H9 (cell line): Measurements from ENCODE around the gene IFNA13. TPM values are rescaled to one million over a fixed set of nuclear protein-coding genes. Genes with fewer than 3 reads are reported as not detected.

ENCODE experiments used
- DNase-seq: peaks from one replicate; pipeline ENCODE4 v3.0.0-alpha.2; 2017
- H2AFZ ChIP-seq: one replicate; pipeline ENCODE4 v1.6.1; 2013; ENCODE audit warnings: mild to moderate bottlenecking, low read length, control low read depth, moderate library complexity
- H2AK5ac ChIP-seq: 2 replicates; pipeline ENCODE4 v1.6.1; 2013; ENCODE audit warnings: low read length, control low read depth, mixed read lengths; ENCODE audit not compliant: insufficient read length
- H2BK120ac ChIP-seq: one replicate; pipeline ENCODE4 v1.6.1; 2013; ENCODE audit warnings: low read depth, mild to moderate bottlenecking, low read length, control low read depth, inconsistent platforms; ENCODE audit not compliant: poor library complexity, severe bottlenecking
- H2BK12ac ChIP-seq: 2 replicates; pipeline ENCODE4 v1.6.1; 2013; ENCODE audit warnings: low read length, control low read depth, mixed read lengths, low read depth; ENCODE audit not compliant: insufficient read length
- H2BK15ac ChIP-seq: 2 replicates; pipeline ENCODE4 v1.6.1; 2013; ENCODE audit warnings: low read depth, low read length, control low read depth
- H2BK20ac ChIP-seq: one replicate; pipeline ENCODE4 v1.6.1; 2013; ENCODE audit warnings: low read depth, mild to moderate bottlenecking, low read length, control low read depth, inconsistent platforms; ENCODE audit not compliant: poor library complexity, severe bottlenecking
- H2BK5ac ChIP-seq: 2 replicates; pipeline ENCODE4 v1.6.1; 2013; ENCODE audit warnings: low read length, control low read depth, mixed read lengths; ENCODE audit not compliant: insufficient read length
- H3K14ac ChIP-seq: 2 replicates; pipeline ENCODE4 v1.6.1; 2013; ENCODE audit warnings: low read length, control low read depth; ENCODE audit not compliant: insufficient read depth
- H3K18ac ChIP-seq: 2 replicates; pipeline ENCODE4 v1.6.1; 2013; ENCODE audit warnings: low read depth, mild to moderate bottlenecking, mixed read lengths, low read length, control low read depth; ENCODE audit not compliant: insufficient read length
- H3K23ac ChIP-seq: 2 replicates; pipeline ENCODE4 v1.6.1; 2013; ENCODE audit warnings: low read length, control low read depth, mixed read lengths, low read depth; ENCODE audit not compliant: insufficient read length
- H3K23me2 ChIP-seq: 2 replicates; pipeline ENCODE4 v1.6.1; 2013; ENCODE audit warnings: low read depth, mild to moderate bottlenecking, mixed read lengths, low read length, control low read depth; ENCODE audit not compliant: insufficient read length, poor library complexity, severe bottlenecking
- H3K27ac ChIP-seq: 2 replicates; pipeline ENCODE4 v1.5.1; 2013; ENCODE audit warnings: low read length, control low read depth, mixed read lengths, low read depth; ENCODE audit not compliant: insufficient read length
- H3K27me3 ChIP-seq: 2 replicates; pipeline ENCODE4 v1.6.1; 2013; ENCODE audit warnings: low read length, control low read depth, inconsistent platforms; ENCODE audit not compliant: insufficient read depth
- H3K4ac ChIP-seq: 2 replicates; pipeline ENCODE4 v1.6.1; 2013; ENCODE audit warnings: low read depth, mild to moderate bottlenecking, control low read depth, inconsistent platforms, low read length, moderate library complexity
- H3K4me1 ChIP-seq: 2 replicates; pipeline ENCODE4 v1.6.1; 2013; ENCODE audit warnings: low read length, control low read depth, inconsistent platforms; ENCODE audit not compliant: insufficient read depth
- H3K4me2 ChIP-seq: 2 replicates; pipeline ENCODE4 v1.6.1; 2013; ENCODE audit warnings: low read length, control low read depth, mixed read lengths; ENCODE audit not compliant: insufficient read length, insufficient read depth
- H3K56ac ChIP-seq: 2 replicates; pipeline ENCODE4 v1.6.1; 2013; ENCODE audit warnings: low read depth, mild to moderate bottlenecking, mixed read lengths, low read length, control low read depth; ENCODE audit not compliant: insufficient read length
- H3K79me1 ChIP-seq: 2 replicates; pipeline ENCODE4 v1.6.1; 2013; ENCODE audit warnings: low read depth, mild to moderate bottlenecking, moderate library complexity, low read length, control low read depth, inconsistent platforms; ENCODE audit not compliant: insufficient read depth, poor library complexity, severe bottlenecking
- H3K79me2 ChIP-seq: 2 replicates; pipeline ENCODE4 v1.6.1; 2013; ENCODE audit warnings: low read length, control low read depth, inconsistent platforms; ENCODE audit not compliant: insufficient read depth
- H3K9ac ChIP-seq: 2 replicates; pipeline ENCODE4 v1.6.1; 2013; ENCODE audit warnings: low read length, control low read depth, mixed read lengths; ENCODE audit not compliant: insufficient read length; ENCODE audit errors: extremely low read depth
- H3K9me3 ChIP-seq: one replicate; pipeline ENCODE4 v1.6.1; 2013; ENCODE audit warnings: low read depth, low read length, inconsistent platforms; ENCODE audit not compliant: control insufficient read depth
- H3T11ph ChIP-seq: one replicate; pipeline ENCODE4 v1.6.1; 2013; ENCODE audit warnings: mild to moderate bottlenecking, low read length, control low read depth, inconsistent platforms
- H4K20me1 ChIP-seq: one replicate; pipeline ENCODE4 v1.6.1; 2013; ENCODE audit not compliant: control insufficient read depth, insufficient read length, insufficient read depth
- H4K5ac ChIP-seq: 2 replicates; pipeline ENCODE4 v1.6.1; 2013; ENCODE audit warnings: low read depth, mild to moderate bottlenecking, mixed read lengths, low read length, control low read depth; ENCODE audit not compliant: insufficient read length
- H4K8ac ChIP-seq: replicated peaks from 2 replicates; pipeline ENCODE4 v1.6.1; 2013; ENCODE audit warnings: low read length, control low read depth, mixed read lengths, low read depth; ENCODE audit not compliant: insufficient read length
- H4K91ac ChIP-seq: 2 replicates; pipeline ENCODE4 v1.6.1; 2013; ENCODE audit warnings: low read depth, mild to moderate bottlenecking, moderate library complexity, mixed read lengths, low read length, control low read depth; ENCODE audit not compliant: insufficient read length
- H3K27ac Mint-ChIP-seq, 3 experiments: 2 replicates in 2 of 3; 3 replicates in 1 of 3; pipeline ENCODE4 v1.8.0; 2020 to 2021; ENCODE audit warnings: mixed read lengths in 3 of 3, mild to moderate bottlenecking in 1 of 3, moderate library complexity in 1 of 3
- H3K27me3 Mint-ChIP-seq: 2 replicates; pipeline ENCODE4 v1.8.0; 2021; ENCODE audit warnings: low read depth, mild to moderate bottlenecking, moderate library complexity, mixed read lengths
- H3K36me3 Mint-ChIP-seq, 3 experiments: 2 replicates in 2 of 3; 3 replicates in 1 of 3; pipeline ENCODE4 v1.8.0; 2020 to 2021; ENCODE audit warnings: low read depth in 3 of 3, mixed read lengths in 3 of 3; ENCODE audit not compliant: insufficient read depth in 1 of 3
- H3K4me1 Mint-ChIP-seq, 2 experiments: 2 replicates each; pipeline ENCODE4 v1.8.0; 2020; ENCODE audit warnings: mixed read lengths in 2 of 2
- H3K4me3 Mint-ChIP-seq, 2 experiments: 2 replicates in 1 of 2; 3 replicates in 1 of 2; pipeline ENCODE4 v1.8.0; 2020 to 2021; ENCODE audit warnings: mild to moderate bottlenecking in 2 of 2, mixed read lengths in 2 of 2, moderate library complexity in 1 of 2
- H3K9me3 Mint-ChIP-seq, 2 experiments: 2 replicates in 1 of 2; 3 replicates in 1 of 2; pipeline ENCODE4 v1.8.0; 2020; ENCODE audit warnings: mild to moderate bottlenecking in 2 of 2, mixed read lengths in 2 of 2, moderate library complexity in 1 of 2
- CTCF ChIP-seq: fragments of 200-600 bp; sonication (generic); conservative IDR thresholded peaks from 3 replicates; pipeline ENCODE4 v1.8.0; 2021; ENCODE audit warnings: antibody characterized with exemption, mild to moderate bottlenecking
- WGBS: extraction: QIAGEN DNeasy Blood & Tissue Kit; methylation state at CpG from one replicate; pipeline ENCODE4 v1.1.7; 2013; ENCODE audit warnings: missing lambda C conversion rate, low lambda C conversion rate, mixed read lengths; ENCODE audit not compliant: insufficient read length; ENCODE audit errors: extremely low coverage; 5-methylcytosine and 5-hydroxymethylcytosine counted together
- total RNA-seq: library from RNA; stranded (reverse); gene quantifications from 2 replicates; pipeline ENCODE4 v1.2.1, GENCODE V29; 2021

IFNA13 gene
- total RNA-seq, 1 experiment from 2014 or later, result not detected

- no peak overlapping the region for H2AFZ ChIP-seq
- no peak overlapping the region for H2BK15ac ChIP-seq
- no peaks in the 10 kb centered on the region for H3K9me3 ChIP-seq
- H3K23ac ChIP-seq, result no peak overlapping the region
- no peaks in the 10 kb centered on the region for H3K79me1 ChIP-seq
- H3K4me1 Mint-ChIP-seq, result peaks cover 2 to 5% of the 10 kb centered on the region in 2 experiments; a peak in 2 of 4 replicates
- no peak overlapping the region for H3K4me3 Mint-ChIP-seq
- no peak overlapping the region for H4K91ac ChIP-seq
- H3K56ac ChIP-seq, result no peak overlapping the region
- TF ChIP-seq CTCF, result peak; percentile 62
- no peak overlapping the region for H4K5ac ChIP-seq
- peaks cover 41% of the 10 kb centered on the region for H3K27me3 Mint-ChIP-seq
- H3K79me2 ChIP-seq, result no peaks in the 10 kb centered on the region
- no peaks in the 10 kb centered on the region for H3K36me3 Mint-ChIP-seq
- no peak overlapping the region for H2BK5ac ChIP-seq
- no peak overlapping the region for H2BK20ac ChIP-seq
- no peak overlapping the region for H3K27ac Mint-ChIP-seq
- H3K4ac ChIP-seq, result no peak overlapping the region
- H3K4me2 ChIP-seq, result no peak overlapping the region
- H3K9ac ChIP-seq, result no peak overlapping the region
- H4K20me1 ChIP-seq, result no peaks in the 10 kb centered on the region
- H3K18ac ChIP-seq, result no peak overlapping the region
- no peak overlapping the region for H4K8ac ChIP-seq
- no peaks in the 10 kb centered on the region; a peak in 1 of 5 replicates for H3K9me3 Mint-ChIP-seq
- H2AK5ac ChIP-seq, result no peak overlapping the region
- H3T11ph ChIP-seq, result no peak overlapping the region
- no peaks in the 10 kb centered on the region for H3K23me2 ChIP-seq
- H2BK120ac ChIP-seq, result no peak overlapping the region
- H3K27ac ChIP-seq, result no peak overlapping the region
- no peaks in the 10 kb centered on the region for H3K27me3 ChIP-seq
- H3K4me1 ChIP-seq, result no peaks in the 10 kb centered on the region
- no peak overlapping the region for H3K14ac ChIP-seq
- H2BK12ac ChIP-seq, result no peak overlapping the region
- WGBS, result no CpG with 5 or more reads among the region's 6 CpGs
- DNase-seq, result peak; percentile 68
These were observed 24.4 kb upstream of the IFNA13 start for GRCh38 chr9:21392270-21392669.
